Breast epithelium (tissue), 4 donors: ENCODE measurements around the gene TOMT. TPM values are rescaled to one million over a fixed set of nuclear protein-coding genes. Genes with fewer than 3 reads are reported as not detected.

Experiments
- DNase-seq, 2 donors: peaks; one replicate each; pipeline ENCODE4 v3.0.0-alpha.2; 2019; ENCODE audit warnings: low spot score in 2 of 2
- H3K27ac ChIP-seq, 2 donors: fragments of 200-600 bp; sonication (generic) in 1 of 2; one replicate each; pipeline ENCODE4 v1.5.1; 2016 to 2019; ENCODE audit warnings: mild to moderate bottlenecking in 1 of 2
- H3K27me3 ChIP-seq, 2 donors: fragments of 200-600 bp; sonication (generic) in 1 of 2; one replicate each; pipeline versions ENCODE4 v1.5.1 to v1.6.0; 2017 to 2019; ENCODE audit warnings: control low read depth in 1 of 2, mild to moderate bottlenecking in 1 of 2
- H3K36me3 ChIP-seq: fragments of 200-600 bp; one replicate; pipeline ENCODE4 v1.5.1; 2019
- H3K4me1 ChIP-seq, 2 donors: fragments of 200-600 bp; sonication (generic); one replicate each; pipeline ENCODE4 v1.5.1; 2016 to 2019; ENCODE audit warnings: control low read depth in 1 of 2
- H3K4me3 ChIP-seq, 3 donors: fragments of 200-600 bp; sonication (generic); 1 replicate in 2 of 3; 2 replicates in 1 of 3; pipeline ENCODE4 v1.5.1; 2016 to 2019; ENCODE audit warnings: mild to moderate bottlenecking in 3 of 3, moderate library complexity in 2 of 3
- H3K9me3 ChIP-seq, 2 donors: fragments of 200-600 bp; sonication (generic) in 1 of 2; one replicate each; pipeline ENCODE4 v1.5.1; 2016 to 2019; ENCODE audit warnings: control low read depth in 1 of 2
- CTCF ChIP-seq, 3 donors: fragments of 450-650 bp; IDR thresholded peaks; one replicate each; pipeline ENCODE4 v1.5.1; 2016 to 2017; ENCODE audit warnings: antibody characterized with exemption in 3 of 3, mild to moderate bottlenecking in 3 of 3, moderate library complexity in 3 of 3
- POLR2A ChIP-seq: fragments of 450-650 bp; IDR thresholded peaks from one replicate; pipeline ENCODE4 v1.6.1; 2016; ENCODE audit warnings: antibody characterized with exemption, mild to moderate bottlenecking, moderate library complexity
- POLR2AphosphoS5 ChIP-seq, 3 donors: sonication (generic); formaldehyde crosslinking; IDR thresholded peaks; one replicate each; pipeline ENCODE4 v1.6.1; 2017; ENCODE audit warnings: antibody characterized with exemption in 3 of 3
- intact Hi-C: fragments of 100-400 bp; cut with DNase I; formaldehyde crosslinking; loops from one replicate; pipeline ENCODE4 v1.15.1; 2023; ENCODE audit warnings: low total_unique reads
- total RNA-seq, 3 donors: library from RNA; depleted of rRNA; stranded (reverse); fragments of >200 nt; gene quantifications; one replicate each; pipeline ENCODE4 v1.1.0, GENCODE V29; 2016

The TOMT gene
- total RNA-seq, 3 donors from 2014 or later: not detected

- no peaks in the 10 kb centered on the region for H3K9me3 ChIP-seq
- no peaks in the 10 kb centered on the region for H3K27me3 ChIP-seq
- no peak for DNase-seq
- H3K4me1 ChIP-seq: peaks cover 10 to 19% of the 10 kb centered on the region in 2 donors
- no peak overlapping the region for H3K4me3 ChIP-seq
- peaks cover 15% of the 10 kb centered on the region for H3K36me3 ChIP-seq
- TF ChIP-seq CTCF (IDR thresholded peaks at IDR 0.05) (no peak), POLR2AphosphoS5 (IDR thresholded peaks at IDR 0.05) (no peak), POLR2A (no peak)
- peak overlapping the region; percentile 11 to 42 for H3K27ac ChIP-seq
- intact Hi-C loops: no loop called here
Measured at GRCh38 chr11:72100462-72100861, 5.3 kb upstream of the TOMT start.

GRCh38 chr11:72102162-72102561 is 3.6 kb upstream of the TOMT start:
- Histone ChIP-seq H3K4me1 (peaks cover 10 to 19% of the 10 kb centered on the region in 2 donors), H3K27ac (peak overlapping the region; percentile 89 to 97), H3K27me3 (no peaks in the 10 kb centered on the region), H3K9me3 (no peaks in the 10 kb centered on the region), H3K36me3 (peaks cover 14% of the 10 kb centered on the region), H3K4me3 (peak overlapping the region; percentile 86 to 91 (median 89))
- intact Hi-C loops: no loop called here
- no peak for DNase-seq
- TF ChIP-seq POLR2AphosphoS5 (IDR thresholded peaks at IDR 0.05) (no peak), CTCF (IDR thresholded peaks at IDR 0.05) (no peak), POLR2A (no peak)

GRCh38 chr11:72102631-72102945 is 3.1 kb upstream of the TOMT start:
- Histone ChIP-seq H3K36me3 (peaks cover 10% of the 10 kb centered on the region), H3K4me3 (peak overlapping the region; percentile 86 to 91 (median 89)), H3K9me3 (no peaks in the 10 kb centered on the region), H3K4me1 (peaks cover 10 to 19% of the 10 kb centered on the region in 2 donors), H3K27ac (peak overlapping the region; percentile 89 to 97), H3K27me3 (no peaks in the 10 kb centered on the region)
- DNase-seq: no peak
- TF ChIP-seq POLR2AphosphoS5 (IDR thresholded peaks at IDR 0.05) (no peak), POLR2A (no peak)
- intact Hi-C loops: no loop called here

DNA sequence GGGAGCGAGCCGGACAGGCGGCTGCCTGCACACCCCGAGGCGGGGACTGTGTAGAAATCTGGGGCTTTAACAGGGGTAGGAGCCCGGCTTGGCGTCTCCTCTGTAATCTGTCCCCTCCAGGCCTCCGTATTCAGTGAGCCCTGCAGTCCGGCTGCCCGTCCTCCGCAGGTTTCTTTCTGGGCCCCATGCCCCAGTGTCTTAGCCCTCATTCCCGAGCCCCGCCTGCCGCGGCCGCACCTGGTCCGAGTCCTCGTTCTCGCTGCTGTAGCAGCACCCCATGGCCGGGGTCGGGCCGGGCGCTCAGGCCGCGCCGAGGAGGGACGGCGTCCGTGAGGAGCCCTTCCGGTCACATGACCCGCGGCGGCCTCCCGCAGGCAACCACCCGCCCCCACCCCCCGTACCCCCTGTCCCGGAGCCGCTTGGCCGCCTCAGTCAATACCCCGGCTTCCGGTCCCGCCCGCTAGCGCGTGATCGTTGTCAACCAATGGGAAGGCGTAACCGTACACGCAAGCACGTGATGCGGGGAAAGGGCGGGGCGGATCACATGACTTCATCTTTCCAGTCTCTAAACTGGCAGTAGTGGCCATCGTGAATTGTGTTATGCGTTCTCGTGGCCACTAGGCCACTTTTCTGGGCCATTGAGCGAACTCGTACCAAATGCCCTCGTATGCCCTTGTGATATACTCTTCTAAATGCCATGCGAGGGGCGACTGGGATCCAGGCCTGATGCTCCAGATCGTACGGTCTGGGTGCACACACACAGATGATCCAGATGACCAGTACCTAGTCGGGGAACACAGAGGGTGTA is 2.6 kb upstream of the TOMT start, which contains the start of gene LAMTOR1:
TSS of gene LAMTOR1 (minus strand) at position 352 of the 808 bp plus-strand sequence. CDS start at position 279, 73 bp downstream.
- intact Hi-C loops: no loop called here
- Histone ChIP-seq H3K27me3 (no peaks in the 10 kb centered on the region), H3K4me3 (peak within 1 kb of the TSS; percentile 86 to 91 (median 89))

GRCh38 chr11:72103754-72104167 is 2.0 kb upstream of the TOMT start:
- Histone ChIP-seq H3K27ac (peak overlapping the region; percentile 89 to 97), H3K9me3 (no peaks in the 10 kb centered on the region), H3K36me3 (no peaks in the 10 kb centered on the region), H3K27me3 (no peaks in the 10 kb centered on the region), H3K4me1 (peaks cover 10 to 19% of the 10 kb centered on the region in 2 donors), H3K4me3 (peak overlapping the region; percentile 86 to 91 (median 89))
- intact Hi-C loops: no loop called here
- TF ChIP-seq CTCF (IDR thresholded peaks at IDR 0.05): peak in 1 of 3 donors; percentile 1
- TF ChIP-seq POLR2AphosphoS5 (IDR thresholded peaks at IDR 0.05): no peak
- no peak for DNase-seq

More for the DNA sequence above, 2.6 kb upstream of the TOMT start, which contains the start of gene LAMTOR1:
- Histone ChIP-seq H3K4me1 (peaks cover 10 to 19% of the 10 kb centered on the region in 2 donors), H3K9me3 (no peaks in the 10 kb centered on the region), H3K27ac (peak within 1 kb of the TSS; percentile 89 to 97), H3K36me3 (peaks cover 5% of the 10 kb centered on the region)
- TF ChIP-seq POLR2AphosphoS5 (IDR thresholded peaks at IDR 0.05): peak; percentile 85 to 96 (median 87)
- peak; percentile 34 for TF ChIP-seq POLR2A
- TF ChIP-seq CTCF (IDR thresholded peaks at IDR 0.05): peak; percentile 53 to 87 (median 80)
- peak; percentile 99 to 100 for DNase-seq
